HG03097 (cell line): ENCODE data around the gene AMTN.

Source experiments
- ATAC-seq: cut with Tn5 transposase; IDR thresholded peaks from one replicate; pipeline ENCODE4 v1.9.1; 2021; ENCODE audit not compliant: unreplicated experiment, low FRiP score

The AMTN gene

GRCh38 chr4:70559211-70559830, 41.0 kb downstream of the AMTN start:
- ATAC-seq: no peak

- no peak for ATAC-seq
Observed at GRCh38 chr4:70559924-70560323, 41.6 kb downstream of the AMTN start.

- no peak for ATAC-seq
Observed at GRCh38 chr4:70564033-70564432, 45.7 kb downstream of the AMTN start.

- ATAC-seq: no peak
Observed at GRCh38 chr4:70570796-70571195, 52.4 kb downstream of the AMTN start.

GRCh38 chr4:70571772-70572171, 53.4 kb downstream of the AMTN start:
- ATAC-seq: no peak

- no peak for ATAC-seq
Observed at GRCh38 chr4:70575964-70576363, 57.6 kb downstream of the AMTN start.

- ATAC-seq: no peak
Observed at GRCh38 chr4:70577220-70577927, 59.0 kb downstream of the AMTN start.

GRCh38 chr4:70581980-70582379, 63.6 kb downstream of the AMTN start:
- ATAC-seq: no peak
